GM19455 (cell line): ENCODE measurements around the gene TMEM132D.

ENCODE experiments used
- ATAC-seq: cut with Tn5 transposase; IDR thresholded peaks from one replicate; pipeline ENCODE4 v1.9.1; 2021; ENCODE audit not compliant: unreplicated experiment

Gene TMEM132D

GRCh38 chr12:129873833-129874208, 30.0 kb downstream of the TMEM132D start:
- no peak for ATAC-seq

GRCh38 chr12:129873111-129873832, 30.6 kb downstream of the TMEM132D start:
- ATAC-seq = no peak

GRCh38 chr12:129871991-129872972, 31.5 kb downstream of the TMEM132D start:
- ATAC-seq = no peak

- no peak for ATAC-seq
Measured at GRCh38 chr12:129870796-129871195, 33.0 kb downstream of the TMEM132D start.

- no peak for ATAC-seq
Measured at GRCh38 chr12:129870136-129870535, 33.7 kb downstream of the TMEM132D start.

- ATAC-seq = no peak
Measured at GRCh38 chr12:129868575-129868974, 35.2 kb downstream of the TMEM132D start.

- ATAC-seq = no peak
Measured at GRCh38 chr12:129863938-129864337, 39.9 kb downstream of the TMEM132D start.

GRCh38 chr12:129862561-129863175, 41.2 kb downstream of the TMEM132D start:
- no peak for ATAC-seq

GRCh38 chr12:129861951-129862350, 41.9 kb downstream of the TMEM132D start:
- ATAC-seq = no peak

- ATAC-seq = no peak
Measured at GRCh38 chr12:129854591-129854990, 49.2 kb downstream of the TMEM132D start.

- no peak for ATAC-seq
Measured at GRCh38 chr12:129851296-129851695, 52.5 kb downstream of the TMEM132D start.

- ATAC-seq = no peak
Measured at GRCh38 chr12:129848876-129849275, 54.9 kb downstream of the TMEM132D start.

GRCh38 chr12:129847063-129847462, 56.8 kb downstream of the TMEM132D start:
- ATAC-seq = no peak

GRCh38 chr12:129844662-129845220, 59.1 kb downstream of the TMEM132D start:
- ATAC-seq = no peak

GRCh38 chr12:129841251-129841650, 62.6 kb downstream of the TMEM132D start:
- ATAC-seq = no peak

GRCh38 chr12:129840145-129840884, 63.5 kb downstream of the TMEM132D start:
- no peak for ATAC-seq

- no peak for ATAC-seq
Measured at GRCh38 chr12:129839679-129840078, 64.1 kb downstream of the TMEM132D start.

- ATAC-seq = no peak
Measured at GRCh38 chr12:129831294-129831693, 72.5 kb downstream of the TMEM132D start.

- ATAC-seq = no peak
Measured at GRCh38 chr12:129830796-129831195, 73.0 kb downstream of the TMEM132D start.

GRCh38 chr12:129827866-129828384, 75.9 kb downstream of the TMEM132D start:
- no peak for ATAC-seq
